HFF-Myc (cell line): ENCODE measurements around the gene CST6.

Source experiments
- DNase-seq: peaks from one replicate; pipeline ENCODE4 v3.0.0-alpha.2; 2011; ENCODE audit warnings: low read depth; ENCODE audit errors: extremely low read depth
- H3K4me3 ChIP-seq: replicated peaks from 2 replicates; pipeline ENCODE4 v1.5.1; 2011; ENCODE audit warnings: low read depth, mild to moderate bottlenecking, control low read depth, low read length
- CTCF ChIP-seq: IDR thresholded peaks from 2 replicates; pipeline ENCODE4 v1.5.1; 2012; ENCODE audit warnings: mild to moderate bottlenecking, low read depth, low read length, control low read depth; ENCODE audit errors: missing control alignments

The CST6 gene

GRCh38 chr11:66048547-66049323, 36.9 kb downstream of the CST6 start, which contains the start of gene GAL3ST3:
TSS of gene GAL3ST3 (minus strand) at chr11:66049161. CDS start at chr11:66045415, 3,746 bp downstream.
- TF ChIP-seq CTCF, result no peak

GRCh38 chr11:66050581-66051231, 38.9 kb downstream of the CST6 start:
- no peak for TF ChIP-seq CTCF
- no peak for DNase-seq
- H3K4me3 ChIP-seq, result no peak overlapping the region; the same call in 1 of the 2 replicates

More at GRCh38 chr11:66048547-66049323, 36.9 kb downstream of the CST6 start, which contains the start of gene GAL3ST3:
- no peak for DNase-seq
- H3K4me3 ChIP-seq, result no peak within 1 kb of the TSS

GRCh38 chr11:66051371-66051765, 39.6 kb downstream of the CST6 start:
- DNase-seq, result no peak
- no peak for TF ChIP-seq CTCF
- H3K4me3 ChIP-seq, result peak overlapping the region; percentile 97

GRCh38 chr11:66051766-66052663, 40.2 kb downstream of the CST6 start, which contains the start of gene SF3B2:
TSS of gene SF3B2 (plus strand) at chr11:66052364. CDS start at chr11:66052385, 21 bp downstream.
- DNase-seq, result peak; percentile 89
- H3K4me3 ChIP-seq, result peak within 1 kb of the TSS; percentile 97
- no peak for TF ChIP-seq CTCF

GRCh38 chr11:66052664-66052982, 40.8 kb downstream of the CST6 start:
- DNase-seq, result no peak
- no peak for TF ChIP-seq CTCF
- peak overlapping the region; percentile 97 for H3K4me3 ChIP-seq

GRCh38 chr11:66055021-66055420, 43.2 kb downstream of the CST6 start:
- H3K4me3 ChIP-seq, result no peak overlapping the region
- no peak for TF ChIP-seq CTCF
- no peak for DNase-seq
